WTC11 (cell line): ENCODE results near the gene TMEM231.
"Not testable (repeated sequence)": the region's sequence is repeated elsewhere in the genome, so short reads cannot be mapped to it uniquely, and the experiment has no call there.

Experiments used
- AFF4 ChIP-seq: sonication (generic); formaldehyde crosslinking; IDR thresholded peaks from 2 replicates; pipeline ENCODE4 v1.8.1; 2023; ENCODE audit warnings: mild to moderate bottlenecking, missing genetic modification reagents, borderline replicate concordance
- ATF2 ChIP-seq: sonication (generic); formaldehyde crosslinking; IDR thresholded peaks from 2 replicates; pipeline ENCODE4 v1.8.1; 2022; ENCODE audit warnings: low read depth, missing genetic modification reagents, borderline replicate concordance
- CTCF ChIP-seq: fragments of 200-600 bp; IDR thresholded peaks from 2 replicates; pipeline ENCODE4 v1.8.0; 2022; ENCODE audit warnings: antibody characterized with exemption
- E2F1 ChIP-seq: sonication (generic); formaldehyde crosslinking; IDR thresholded peaks from 2 replicates; pipeline ENCODE4 v1.8.0; 2022; ENCODE audit warnings: mild to moderate bottlenecking, missing genetic modification reagents
- FOXK1 ChIP-seq: sonication (generic); formaldehyde crosslinking; IDR thresholded peaks from 2 replicates; pipeline ENCODE4 v1.8.0; 2022; ENCODE audit warnings: mild to moderate bottlenecking, moderate library complexity, missing genetic modification reagents
- MLX ChIP-seq: sonication (generic); formaldehyde crosslinking; IDR thresholded peaks from 2 replicates; pipeline ENCODE4 v1.8.1; 2023; ENCODE audit warnings: mild to moderate bottlenecking, missing genetic modification reagents, moderate library complexity
- USF2 ChIP-seq: sonication (generic); formaldehyde crosslinking; IDR thresholded peaks from 2 replicates; pipeline ENCODE4 v1.8.1; 2023; ENCODE audit warnings: mild to moderate bottlenecking, missing genetic modification reagents, moderate library complexity
- ZBTB21 ChIP-seq: sonication (generic); formaldehyde crosslinking; IDR thresholded peaks from 2 replicates; pipeline ENCODE4 v1.8.1; 2023; ENCODE audit warnings: mild to moderate bottlenecking, missing genetic modification reagents, borderline replicate concordance
- ZBTB43 ChIP-seq: sonication (generic); formaldehyde crosslinking; IDR thresholded peaks from 2 replicates; pipeline ENCODE4 v1.8.1; 2023; ENCODE audit warnings: mild to moderate bottlenecking, missing genetic modification reagents
- ZNF232 ChIP-seq: sonication (generic); formaldehyde crosslinking; IDR thresholded peaks from 2 replicates; pipeline ENCODE4 v1.8.0; 2022; ENCODE audit warnings: mild to moderate bottlenecking, missing genetic modification reagents
- ZNF317 ChIP-seq: sonication (generic); formaldehyde crosslinking; IDR thresholded peaks from 2 replicates; pipeline ENCODE4 v1.8.1; 2023; ENCODE audit warnings: low read depth, mild to moderate bottlenecking, moderate library complexity, missing genetic modification reagents, borderline replicate concordance
- ZNF423 ChIP-seq: fragments of 250-450 bp; sonication (Bioruptor Pico); IDR thresholded peaks from 2 replicates; pipeline ENCODE4 v2.1.2; 2022; ENCODE audit warnings: mild to moderate bottlenecking, moderate library complexity

- TF ChIP-seq ZBTB43 (CRISPR knock-in tag); CTCF; FOXK1 (CRISPR knock-in tag); ZNF232; ATF2; E2F1 (CRISPR knock-in tag); AFF4; ZBTB21 (CRISPR knock-in tag); MLX (CRISPR knock-in tag); ZNF423 (CRISPR knock-in tag); USF2 (CRISPR knock-in tag); ZNF317 (CRISPR knock-in tag): not testable (repeated sequence)
Measured at GRCh38 chr16:75591927-75592326, 35.9 kb upstream of the TMEM231 start.
